ENCODE data around the gene KRTAP4-8. TPM values are rescaled to one million over a fixed set of nuclear protein-coding genes. Genes with fewer than 3 reads are reported as not detected.
"Not testable (repeated sequence)": the region's sequence is repeated elsewhere in the genome, so short reads cannot be mapped to it uniquely, and the experiment has no call there.

Gene KRTAP4-8
- not detected for total RNA-seq (2021; fragmentation: NEBNext Ultra II Directional; extraction: Animal tissue kit (Norgen Biotek cat#: 25700))
- long read RNA-seq: 0 reads

- TF ChIP-seq CTCF (IDR thresholded peaks at IDR 0.05): no peak
- Mint-ChIP-seq H3K36me3 (ENCODE audit: low read depth) (peaks cover 3% of the 10 kb centered on the region; the same call in 1 of the 2 replicates), H3K4me3 (peak within 1 kb of the TSS; percentile 16), H3K27ac (peak within 1 kb of the TSS; percentile 87), H3K27me3 (ENCODE audit: insufficient read depth) (no peaks in the 10 kb centered on the region), H3K9me3 (peaks cover 3% of the 10 kb centered on the region), H3K4me1 (ENCODE audit: low read depth) (peaks cover 77% of the 10 kb centered on the region)
- DNase-seq: no peak
Measured at GRCh38 chr17:41098042-41098441, at the start of gene KRTAP4-8. KRTAP4-8 (minus strand) TSS chr17:41098142; CDS start chr17:41098084, 58 bp downstream.

- no peak for TF ChIP-seq CTCF (IDR thresholded peaks at IDR 0.05)
- Mint-ChIP-seq H3K4me3 (no peak overlapping the region), H3K36me3 (ENCODE audit: low read depth) (peaks cover 25% of the 10 kb centered on the region), H3K27me3 (ENCODE audit: insufficient read depth) (no peaks in the 10 kb centered on the region), H3K9me3 (peaks cover 30% of the 10 kb centered on the region), H3K27ac (no peak overlapping the region), H3K4me1 (ENCODE audit: low read depth) (peaks cover 23% of the 10 kb centered on the region)
- no peak for DNase-seq
Measured at GRCh38 chr17:41145261-41145660, 47.3 kb upstream of the KRTAP4-8 start.

DNA sequence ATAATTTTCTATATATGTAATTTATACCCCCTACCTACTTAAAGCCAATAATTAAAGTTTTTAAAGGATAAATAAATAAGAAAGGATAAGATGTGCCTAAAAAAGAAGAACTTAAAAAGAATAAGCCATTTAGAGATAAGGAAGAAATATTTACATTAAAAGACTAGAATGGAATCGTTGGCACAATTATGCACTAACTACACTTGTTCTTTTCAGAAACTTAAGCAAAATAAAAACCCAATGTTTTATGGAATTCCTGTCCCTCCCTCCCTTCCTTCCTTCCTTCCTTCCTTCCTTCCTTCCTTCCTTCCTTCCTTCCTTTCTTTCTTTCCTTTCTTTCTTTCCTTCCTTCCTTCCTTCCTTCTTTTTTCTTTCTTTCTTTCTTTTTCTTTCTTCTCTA lies 46.9 kb upstream of the KRTAP4-8 start:
- Mint-ChIP-seq H3K27ac (no peak overlapping the region), H3K4me1 (ENCODE audit: low read depth) (peaks cover 24% of the 10 kb centered on the region), H3K9me3 (peaks cover 31% of the 10 kb centered on the region), H3K4me3 (no peak overlapping the region), H3K27me3 (ENCODE audit: insufficient read depth) (no peaks in the 10 kb centered on the region), H3K36me3 (ENCODE audit: low read depth) (peaks cover 25% of the 10 kb centered on the region)
- no peak for TF ChIP-seq CTCF (IDR thresholded peaks at IDR 0.05)
- no peak for DNase-seq

DNA sequence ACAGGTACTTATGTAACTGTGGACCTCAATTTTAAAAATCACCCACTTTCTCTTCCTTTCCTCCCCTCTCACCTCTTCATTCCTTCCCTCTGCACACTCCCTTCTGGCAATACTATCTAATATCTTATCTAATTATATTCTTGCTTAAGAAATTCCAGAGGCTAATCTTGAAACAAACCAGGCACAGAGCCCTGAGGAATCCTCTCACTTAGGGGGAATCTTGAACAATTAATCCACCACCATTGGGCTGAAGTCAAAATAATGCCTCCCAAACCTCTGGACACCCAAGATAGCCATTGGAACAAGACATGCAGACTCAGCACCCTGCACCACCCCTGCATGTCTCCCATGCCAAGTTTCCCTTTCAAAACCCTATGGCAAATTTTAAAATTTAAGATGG lies 43.4 kb upstream of the KRTAP4-8 start:
- no peak for TF ChIP-seq CTCF (IDR thresholded peaks at IDR 0.05)
- H3K36me3 Mint-ChIP-seq (ENCODE audit: low read depth): peaks cover 52% of the 10 kb centered on the region
- DNase-seq: no peak

GRCh38 chr17:41140360-41141131 lies 42.6 kb upstream of the KRTAP4-8 start, which contains the start of gene KRTAP4-6:
KRTAP4-6 (minus strand) TSS chr17:41140544; CDS start chr17:41140487, 57 bp downstream.
- Mint-ChIP-seq H3K4me1 (ENCODE audit: low read depth) (peaks cover 23% of the 10 kb centered on the region), H3K36me3 (ENCODE audit: low read depth) (peaks cover 52% of the 10 kb centered on the region), H3K4me3 (peak within 1 kb of the TSS; percentile 16; the same call in 1 of the 2 replicates), H3K27me3 (ENCODE audit: insufficient read depth) (no peaks in the 10 kb centered on the region), H3K27ac (peak within 1 kb of the TSS; percentile 84), H3K9me3 (peaks cover 50% of the 10 kb centered on the region)
- TF ChIP-seq CTCF (IDR thresholded peaks at IDR 0.05): no peak
- peak; percentile 88 for DNase-seq

More for the DNA sequence above, 43.4 kb upstream of the KRTAP4-8 start:
- Mint-ChIP-seq H3K4me1 (ENCODE audit: low read depth) (peaks cover 23% of the 10 kb centered on the region), H3K9me3 (peaks cover 50% of the 10 kb centered on the region), H3K27ac (peak overlapping the region; percentile 84), H3K4me3 (no peak overlapping the region; the same call in 1 of the 2 replicates), H3K27me3 (ENCODE audit: insufficient read depth) (no peaks in the 10 kb centered on the region)

DNA sequence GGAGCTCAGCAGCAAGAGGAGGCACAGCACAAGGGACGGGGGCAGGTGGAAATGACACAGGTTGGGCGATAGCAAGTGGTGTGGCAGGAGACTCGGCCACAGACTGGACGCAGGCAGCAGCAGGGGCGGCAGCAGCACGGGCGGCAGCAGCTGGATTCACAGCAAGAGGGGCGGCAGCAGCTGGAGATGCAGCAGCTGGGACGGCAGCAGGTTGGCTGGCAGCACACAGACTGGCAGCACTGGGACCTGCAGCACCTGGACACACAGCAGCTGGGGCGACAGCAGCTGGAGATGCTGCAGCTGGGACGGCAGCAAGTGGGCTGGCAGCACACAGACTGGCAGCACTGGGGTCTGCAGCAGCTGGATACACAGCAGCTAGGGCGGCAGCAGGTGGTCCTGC lies 41.9 kb upstream of the KRTAP4-8 start:
- H3K36me3 Mint-ChIP-seq (ENCODE audit: low read depth): peaks cover 52% of the 10 kb centered on the region
- DNase-seq; H3K4me3 Mint-ChIP-seq; H3K27me3 Mint-ChIP-seq (ENCODE audit: insufficient read depth): not testable (repeated sequence)
- peak overlapping the region; percentile 66 for H3K27ac Mint-ChIP-seq
- H3K9me3 Mint-ChIP-seq: peaks cover 50% of the 10 kb centered on the region
- H3K4me1 Mint-ChIP-seq (ENCODE audit: low read depth): peaks cover 24% of the 10 kb centered on the region
